NAMALWA (cell line): ENCODE data around the gene C3orf33.

Experiments
- DNase-seq: peaks from one replicate; pipeline ENCODE4 v3.0.0-alpha.2; 2015; ENCODE audit warnings: low spot score

Gene C3orf33

GRCh38 chr3:155785662-155786295 lies 20.3 kb downstream of the C3orf33 start:
- DNase-seq: no peak

DNA sequence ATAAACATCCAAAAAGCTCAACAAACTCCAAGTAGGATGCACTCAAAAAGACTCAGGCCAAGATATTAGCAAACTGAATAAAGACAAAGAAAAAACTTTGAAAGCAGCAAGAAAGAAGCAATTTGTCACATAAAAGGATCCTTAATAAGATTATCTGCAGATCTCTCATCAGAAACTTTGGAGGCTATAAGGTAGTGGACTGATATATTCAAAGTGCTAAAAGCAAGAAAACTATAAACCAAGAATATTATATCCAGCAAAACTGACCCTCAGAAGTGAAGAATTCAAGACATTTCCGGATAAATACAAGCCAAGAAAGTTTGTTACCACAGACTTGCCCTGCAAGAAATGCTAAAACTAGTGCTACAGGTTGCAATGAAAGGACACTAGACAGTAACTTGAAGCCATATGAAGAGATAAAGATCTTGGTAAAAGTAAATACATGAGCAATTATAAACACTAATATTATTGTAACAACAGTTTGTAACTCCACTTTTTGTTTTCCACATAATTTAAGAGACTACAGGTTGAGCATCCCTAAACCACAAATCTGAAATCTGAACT lies 23.6 kb downstream of the C3orf33 start:
- no peak for DNase-seq

- DNase-seq: no peak
These were observed 25.8 kb downstream of the C3orf33 start for GRCh38 chr3:155780291-155780690.

- DNase-seq: no peak
These were observed 27.6 kb downstream of the C3orf33 start for GRCh38 chr3:155778462-155778861.

GRCh38 chr3:155772801-155773200 lies 33.3 kb downstream of the C3orf33 start:
- no peak for DNase-seq

GRCh38 chr3:155771126-155771525 lies 35.0 kb downstream of the C3orf33 start:
- no peak for DNase-seq

DNA sequence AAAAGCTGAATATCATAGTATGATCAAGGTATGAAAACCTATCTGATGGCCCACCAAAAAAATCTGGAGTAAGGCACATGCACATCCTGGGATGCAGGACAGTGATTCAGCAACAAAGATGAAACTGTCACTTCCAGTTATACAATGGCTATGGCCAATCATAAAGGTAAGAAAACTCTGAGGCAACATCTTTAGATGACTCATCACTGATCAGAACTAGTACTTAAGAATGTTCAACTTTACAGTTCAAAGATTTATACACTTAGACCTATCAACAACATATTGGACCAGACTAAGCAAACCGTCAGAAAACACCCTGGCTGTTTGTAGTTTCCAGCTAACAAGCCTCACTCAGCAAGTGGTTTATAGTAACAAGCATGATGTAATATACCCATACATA lies 39.9 kb downstream of the C3orf33 start:
- DNase-seq: no peak

- no peak for DNase-seq
These were observed 42.1 kb downstream of the C3orf33 start for GRCh38 chr3:155763870-155764463.

- no peak for DNase-seq
These were observed 45.4 kb downstream of the C3orf33 start for GRCh38 chr3:155760653-155761052.

DNA sequence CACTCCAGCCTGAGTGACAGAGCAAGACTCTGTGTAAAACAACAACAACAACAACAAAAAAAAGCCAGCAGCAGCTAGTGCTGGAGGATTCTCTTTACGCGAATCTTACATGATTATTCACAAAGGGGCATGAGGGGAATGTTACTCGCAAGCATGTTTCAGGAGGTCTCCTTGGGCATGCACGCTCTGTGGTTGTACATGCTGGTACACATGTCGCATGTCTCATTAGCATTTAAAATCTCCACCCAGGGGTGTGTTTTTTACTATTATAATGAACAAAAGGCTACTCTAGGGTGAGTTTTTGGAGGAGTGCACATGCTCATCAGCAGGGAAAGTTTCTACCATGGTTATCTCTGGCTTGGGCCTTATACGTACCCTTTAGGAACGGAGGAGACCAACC lies 48.5 kb downstream of the C3orf33 start:
- no peak for DNase-seq

GRCh38 chr3:155753038-155753639 lies 52.9 kb downstream of the C3orf33 start:
- DNase-seq: peak; percentile 68

DNA sequence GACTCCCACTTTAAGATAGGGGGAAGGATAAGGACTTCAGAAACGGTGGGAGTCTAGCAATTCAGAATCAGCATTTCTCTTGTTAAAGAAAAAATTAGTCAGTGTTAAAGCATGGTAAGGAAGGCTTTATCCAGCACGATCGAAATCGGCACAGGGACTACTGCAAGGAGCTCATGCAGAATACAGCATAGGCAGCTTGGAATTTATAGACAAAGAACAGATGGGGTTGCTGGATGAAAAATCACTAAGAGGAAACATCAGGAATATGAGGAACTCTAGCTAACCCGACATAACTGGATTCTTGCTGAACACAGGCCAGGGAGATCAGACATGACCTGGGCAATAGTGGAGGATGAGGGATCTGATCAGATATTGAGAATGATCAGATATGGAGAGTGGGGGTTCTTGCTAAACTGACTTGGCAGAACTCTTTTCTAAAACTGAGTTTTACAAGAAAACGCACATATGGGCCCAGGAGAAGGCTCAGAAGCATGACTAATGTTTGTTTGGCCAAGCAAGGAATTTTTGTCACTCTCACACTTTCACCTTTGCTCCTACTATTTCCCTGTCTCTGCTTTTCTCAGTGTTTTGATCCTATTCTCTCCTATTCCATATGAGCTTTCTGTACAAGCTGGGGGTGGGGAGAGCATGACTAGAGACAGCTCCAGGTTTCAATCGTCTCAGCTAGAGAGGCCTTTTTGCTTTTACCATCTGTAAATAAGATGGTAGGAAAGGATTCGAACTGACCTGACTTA lies 57.3 kb downstream of the C3orf33 start:
- DNase-seq: no peak

GRCh38 chr3:155747946-155748290 lies 58.2 kb downstream of the C3orf33 start:
- no peak for DNase-seq

GRCh38 chr3:155747286-155747945 lies 58.7 kb downstream of the C3orf33 start:
- DNase-seq: no peak

DNA sequence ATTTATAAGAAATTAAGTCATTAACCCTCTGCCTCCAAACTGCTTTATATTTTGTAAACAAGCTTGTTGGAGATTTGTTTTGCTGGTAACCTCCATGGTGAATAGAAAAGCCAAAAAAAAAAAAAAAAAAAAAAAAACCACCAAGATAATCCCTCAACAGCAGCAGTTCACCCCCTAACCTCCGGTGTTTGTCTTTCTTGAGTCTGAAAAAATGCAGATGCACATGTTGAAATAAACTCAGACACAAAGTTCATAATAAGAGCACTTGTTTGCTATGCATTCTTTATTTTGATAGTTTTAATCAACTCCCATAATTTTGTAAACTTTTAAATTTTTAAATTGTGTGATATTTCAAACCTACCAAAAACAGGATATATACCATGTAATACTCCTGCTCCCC lies 59.4 kb downstream of the C3orf33 start:
- no peak for DNase-seq

DNA sequence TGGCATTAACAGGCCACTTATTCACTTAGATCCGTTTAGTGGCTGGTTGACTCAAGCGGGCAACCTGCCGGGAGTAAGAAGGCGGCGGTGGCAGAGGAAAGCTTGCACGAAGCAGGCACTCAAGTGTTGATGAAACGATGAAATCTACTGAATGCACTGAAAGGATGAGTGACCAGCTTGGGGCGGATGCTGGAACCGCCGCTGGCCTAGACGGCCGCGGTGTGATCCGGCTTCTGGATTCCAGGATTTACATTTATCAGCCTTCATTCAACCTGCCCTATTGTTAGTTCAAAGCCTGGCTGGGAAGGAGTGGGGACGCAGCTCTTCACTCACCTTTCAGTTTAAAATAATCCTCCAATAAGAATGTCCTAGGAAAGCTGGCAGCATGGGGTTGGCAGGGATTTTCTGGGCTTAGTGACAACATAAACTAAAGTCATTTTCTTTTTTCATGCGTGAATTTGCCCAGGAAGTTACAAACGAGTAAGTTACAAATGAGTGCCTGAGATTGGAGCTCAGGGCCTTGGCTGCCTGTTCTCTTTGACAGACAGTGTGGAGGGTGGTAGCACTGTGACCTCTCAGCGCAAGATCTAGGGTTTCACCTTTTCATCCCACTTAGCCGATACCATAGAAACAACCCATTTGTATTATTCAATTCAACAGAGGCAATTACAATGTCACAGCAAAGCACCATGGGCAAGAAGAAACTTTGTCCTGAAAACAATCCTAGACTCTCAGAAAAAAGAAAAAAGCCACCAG lies 60.1 kb downstream of the C3orf33 start:
- DNase-seq: no peak

DNA sequence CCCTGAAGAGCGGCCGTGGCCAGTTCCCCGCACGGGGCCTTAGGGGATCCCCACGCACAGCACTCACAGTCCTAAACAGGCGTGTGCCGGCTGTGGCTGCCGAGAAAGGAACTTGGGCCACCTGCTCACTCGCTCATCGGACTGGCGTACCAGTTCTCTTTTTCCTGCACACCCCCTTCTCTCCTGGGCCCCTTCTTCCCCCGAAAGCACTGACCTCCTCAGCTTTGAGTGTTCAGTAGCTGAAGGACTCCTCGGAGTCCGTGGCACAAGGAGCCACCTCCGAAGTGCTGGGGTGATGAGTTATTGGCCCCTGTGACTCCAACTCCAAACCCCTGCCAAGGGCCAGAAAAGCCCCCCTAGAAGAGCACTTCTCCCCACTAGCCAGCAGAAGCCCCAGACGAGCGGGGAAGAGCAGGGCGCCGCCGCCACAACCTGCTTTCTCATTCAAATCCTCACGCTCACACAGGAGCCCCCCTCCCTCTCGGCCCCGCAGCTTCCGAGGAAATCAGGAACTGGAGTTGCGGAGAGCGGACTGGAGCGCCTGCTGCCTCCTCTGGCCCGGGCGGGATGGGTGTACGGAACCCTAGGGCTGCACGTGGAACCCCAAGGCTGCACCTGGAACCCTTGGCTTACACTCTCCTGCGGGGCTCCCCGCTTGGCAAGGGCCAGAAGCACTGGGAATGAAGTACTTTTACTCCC lies 61.3 kb downstream of the C3orf33 start, which contains the start of gene PLCH1:
Gene PLCH1, minus strand, starts transcription at position 446 of the 699 bp plus-strand sequence. CDS start 40,847 bp downstream, outside the sequence.
- peak; percentile 47 for DNase-seq

GRCh38 chr3:155744010-155744625 lies 62.0 kb downstream of the C3orf33 start:
- DNase-seq: peak; percentile 73

DNA sequence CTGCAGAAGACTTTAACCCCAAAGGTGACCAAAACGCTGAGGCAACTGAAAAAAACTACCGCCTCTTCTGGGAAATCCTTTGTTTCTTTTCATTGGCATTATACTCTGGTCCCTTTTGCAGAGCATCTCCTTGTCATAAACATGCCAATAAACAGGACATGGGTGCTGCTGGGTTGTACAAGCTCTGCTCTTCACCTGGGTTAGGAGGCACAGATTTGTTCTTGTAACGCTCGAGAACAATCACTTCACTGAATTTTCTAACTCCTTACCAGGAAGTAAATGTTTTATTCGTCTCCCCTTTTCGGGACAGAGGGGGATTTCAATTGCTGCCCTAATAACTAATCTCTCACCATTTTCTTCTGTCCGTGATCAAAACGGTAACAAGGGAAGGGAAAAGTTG lies 62.5 kb downstream of the C3orf33 start:
- DNase-seq: peak; percentile 37

- DNase-seq: no peak
These were observed 63.6 kb downstream of the C3orf33 start for GRCh38 chr3:155742349-155742965.
